Measurements from ENCODE around the gene ZFYVE9. TPM values are rescaled to one million over a fixed set of nuclear protein-coding genes. Genes with fewer than 3 reads are reported as not detected.

The ZFYVE9 gene
- polyA plus RNA-seq, 3 donors, result 0.09 TPM; not detected in 2

DNA sequence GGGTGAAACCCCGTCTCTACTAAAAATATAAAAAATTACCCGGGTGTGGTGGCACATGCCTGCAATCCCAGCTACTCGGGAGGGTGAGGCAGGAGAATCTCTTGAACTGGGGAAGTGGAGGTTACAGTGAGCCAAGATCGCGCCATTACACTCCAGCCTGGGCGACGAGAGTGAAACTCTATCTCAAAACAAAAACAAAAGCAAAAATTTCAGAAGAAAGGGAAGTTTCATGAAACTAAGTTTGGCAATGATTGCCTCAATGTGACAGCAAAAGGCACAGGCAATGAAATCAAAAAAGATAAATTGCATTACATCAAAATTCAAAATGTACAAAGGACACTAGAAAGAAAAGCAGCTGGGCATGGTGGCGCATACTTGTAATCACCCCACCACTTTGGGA lies 45.7 kb upstream of the ZFYVE9 start:
- Histone ChIP-seq H3K4me1 (ENCODE audit: control insufficient read depth in 1 of 2, insufficient read depth in 2 of 2, low read length in 2 of 2) (peaks cover 4 to 12% of the 10 kb centered on the region in 2 donors), H2AFZ (ENCODE audit: insufficient read depth, low read depth, low read length, poor library complexity, severe bottlenecking) (peak overlapping the region; percentile 63), H4K20me1 (ENCODE audit: insufficient read depth, low read length) (no peaks in the 10 kb centered on the region), H3K27ac (ENCODE audit: low read depth in 1 of 2, low read length in 2 of 2) (peak overlapping the region; percentile 31 to 51), H3K27me3 (ENCODE audit: control insufficient read depth in 2 of 2, insufficient read depth in 2 of 2, low read length in 2 of 2) (no peaks in the 10 kb centered on the region), H3K9ac (ENCODE audit: insufficient read depth, low read length, poor library complexity, severe bottlenecking) (peak overlapping the region; percentile 43), H3K9me3 (replicated peaks in 1 of 2; ENCODE audit: control insufficient read depth in 1 of 2, insufficient read depth in 1 of 2, low read length in 2 of 2) (no peaks in the 10 kb centered on the region), H3K4me3 (replicated peaks in 1 of 3; ENCODE audit: low read depth in 2 of 3, low read length in 3 of 3) (peak overlapping the region; percentile 17 to 67 (median 36)), H3K36me3 (replicated peaks in 1 of 2; ENCODE audit: control insufficient read depth in 1 of 2, insufficient read depth in 2 of 2, low read length in 2 of 2) (peaks cover 4 to 5% of the 10 kb centered on the region in 2 donors), H3K79me2 (ENCODE audit: insufficient read depth, low read length) (no peaks in the 10 kb centered on the region), H3K4me2 (replicated peaks; ENCODE audit: extremely low read depth, low read length, poor library complexity, severe bottlenecking) (peak overlapping the region; percentile 22)
- no CpG with 5 or more reads among the region's 8 CpGs for WGBS (ENCODE audit: insufficient coverage)
- Mint-ChIP-seq H3K36me3 (peaks cover 4 to 5% of the 10 kb centered on the region in 2 donors), H3K9me3 (peaks cover 0 to 3% (median 0%) of the 10 kb centered on the region in 7 donors), H3K4me3 (peak overlapping the region; percentile 75 to 88), H3K27me3 (ENCODE audit: low read depth in 3 of 3) (peaks cover 3 to 5% (median 5%) of the 10 kb centered on the region in 3 donors), H3K4me1 (peaks cover 10% of the 10 kb centered on the region), H3K27ac (peak overlapping the region; percentile 16 to 93 (median 87))
- peak; percentile 8 to 15 (median 9) for DNase-seq
- TF ChIP-seq, protein P1, sequence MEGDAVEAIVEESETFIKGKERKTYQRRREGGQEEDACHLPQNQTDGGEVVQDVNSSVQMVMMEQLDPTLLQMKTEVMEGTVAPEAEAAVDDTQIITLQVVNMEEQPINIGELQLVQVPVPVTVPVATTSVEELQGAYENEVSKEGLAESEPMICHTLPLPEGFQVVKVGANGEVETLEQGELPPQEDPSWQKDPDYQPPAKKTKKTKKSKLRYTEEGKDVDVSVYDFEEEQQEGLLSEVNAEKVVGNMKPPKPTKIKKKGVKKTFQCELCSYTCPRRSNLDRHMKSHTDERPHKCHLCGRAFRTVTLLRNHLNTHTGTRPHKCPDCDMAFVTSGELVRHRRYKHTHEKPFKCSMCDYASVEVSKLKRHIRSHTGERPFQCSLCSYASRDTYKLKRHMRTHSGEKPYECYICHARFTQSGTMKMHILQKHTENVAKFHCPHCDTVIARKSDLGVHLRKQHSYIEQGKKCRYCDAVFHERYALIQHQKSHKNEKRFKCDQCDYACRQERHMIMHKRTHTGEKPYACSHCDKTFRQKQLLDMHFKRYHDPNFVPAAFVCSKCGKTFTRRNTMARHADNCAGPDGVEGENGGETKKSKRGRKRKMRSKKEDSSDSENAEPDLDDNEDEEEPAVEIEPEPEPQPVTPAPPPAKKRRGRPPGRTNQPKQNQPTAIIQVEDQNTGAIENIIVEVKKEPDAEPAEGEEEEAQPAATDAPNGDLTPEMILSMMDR (IDR thresholded peaks at IDR 0.05), result no peak
- intact Hi-C loops (cut with micrococcal nuclease), result no loop called here

- H3K79me2 ChIP-seq (ENCODE audit: insufficient read depth, low read length), result no peaks in the 10 kb centered on the region
- no peak overlapping the region for H3K4me3 ChIP-seq (replicated peaks in 1 of 3; ENCODE audit: low read depth in 2 of 3, low read length in 3 of 3)
- TF ChIP-seq, protein P1 (IDR thresholded peaks at IDR 0.05), result no peak
- H2AFZ ChIP-seq (ENCODE audit: insufficient read depth, low read depth, low read length, poor library complexity, severe bottlenecking), result no peak overlapping the region
- H3K27me3 ChIP-seq (ENCODE audit: control insufficient read depth in 2 of 2, insufficient read depth in 2 of 2, low read length in 2 of 2), result no peaks in the 10 kb centered on the region
- H3K4me2 ChIP-seq (replicated peaks; ENCODE audit: extremely low read depth, low read length, poor library complexity, severe bottlenecking), result no peak overlapping the region
- intact Hi-C loops (cut with micrococcal nuclease), result no loop called here
- no peak overlapping the region for H3K9ac ChIP-seq (ENCODE audit: insufficient read depth, low read length, poor library complexity, severe bottlenecking)
- WGBS (ENCODE audit: insufficient coverage), result 92% methylated on average over 3 of the region's 8 CpGs
- no peaks in the 10 kb centered on the region for H3K9me3 Mint-ChIP-seq
- DNase-seq, result no peak
- H3K27ac ChIP-seq (ENCODE audit: low read depth in 1 of 2, low read length in 2 of 2), result no peak overlapping the region
- no peaks in the 10 kb centered on the region for H4K20me1 ChIP-seq (ENCODE audit: insufficient read depth, low read length)
- H3K36me3 ChIP-seq (replicated peaks in 1 of 2; ENCODE audit: control insufficient read depth in 1 of 2, insufficient read depth in 2 of 2, low read length in 2 of 2), result no peaks in the 10 kb centered on the region
- H3K9me3 ChIP-seq (replicated peaks in 1 of 2; ENCODE audit: control insufficient read depth in 1 of 2, insufficient read depth in 1 of 2, low read length in 2 of 2), result no peaks in the 10 kb centered on the region
- H3K36me3 Mint-ChIP-seq, result no peaks in the 10 kb centered on the region
- peaks cover 3 to 8% (median 5%) of the 10 kb centered on the region in 3 donors for H3K27me3 Mint-ChIP-seq (ENCODE audit: low read depth in 3 of 3)
- H3K4me3 Mint-ChIP-seq, result no peak overlapping the region
- H3K4me1 ChIP-seq (ENCODE audit: control insufficient read depth in 1 of 2, insufficient read depth in 2 of 2, low read length in 2 of 2), result peaks cover 4 to 12% of the 10 kb centered on the region in 2 donors
- H3K27ac Mint-ChIP-seq, result no peak overlapping the region
- peaks cover 17% of the 10 kb centered on the region for H3K4me1 Mint-ChIP-seq
These were observed 43.6 kb upstream of the ZFYVE9 start for GRCh38 chr1:52098139-52098871.
